GM12878 (cell line): ENCODE results near the gene NUMA1. TPM values are rescaled to one million over a fixed set of nuclear protein-coding genes. Genes with fewer than 3 reads are reported as not detected.

ENCODE experiments used
- ATAC-seq: fragments of 200-7000 bp; cut with Tn5 transposase; 3 replicates; pipeline ENCODE4 v1.9.1; 2020; ENCODE audit warnings: mild to moderate bottlenecking, moderate library complexity
- BruUV-seq: library from RNA; stranded (reverse); fragments of 400-500 nt; replicated peaks from 2 replicates; lab custom pipeline; 2021; lab: Mats Ljungman, UMichigan
- CTCF ChIA-PET: fragments of 300-600 bp; sonication (Branson Sonifier 250); formaldehyde crosslinking; extraction: SDS; loops from one replicate; lab custom pipeline; 2021; ENCODE audit warnings: inconsistent platforms; lab: Yijun Ruan, JAX
- POLR2A ChIA-PET: fragments of 350-600 bp; formaldehyde crosslinking; extraction: SDS; loops from one replicate; lab custom pipeline; 2021; ENCODE audit warnings: inconsistent platforms; lab: Charles Lee
- RAD21 ChIA-PET: fragments of 300-600 bp; sonication (Branson Sonifier 250); formaldehyde crosslinking; loops from one replicate; lab custom pipeline; 2023; ENCODE audit warnings: antibody characterized with exemption; ENCODE audit not compliant: unreplicated experiment; lab: Charles Lee
- SMC1A ChIA-PET: fragments of 300-600 bp; sonication (Branson Sonifier 250); formaldehyde crosslinking; loops from one replicate; lab custom pipeline; 2023; ENCODE audit not compliant: unreplicated experiment, uncharacterized antibody; lab: Charles Lee
- DNase-seq: peaks from one replicate; pipeline ENCODE4 v3.0.0-alpha.2; 2011; ENCODE audit warnings: low read depth, low spot score
- FAIRE-seq: peaks from 3 replicates; lab custom pipeline; 2011; peaks lifted over from hg19 to GRCh38; lab: Jason Lieb, UNC
- H2AFZ ChIP-seq: 2 replicates; pipeline ENCODE4 v1.6.0; 2011; ENCODE audit warnings: low read depth, low read length, control low read depth; ENCODE audit not compliant: control insufficient read depth
- H3K27ac ChIP-seq: 2 replicates; pipeline ENCODE4 v1.5.1; 2011; ENCODE audit warnings: control low read depth; ENCODE audit not compliant: control insufficient read depth, insufficient read depth
- H3K27me3 ChIP-seq, 2 experiments: replicated peaks in 1 of 2; 2 replicates each; pipeline versions ENCODE4 v1.6.0 to v1.6.1; 2011; ENCODE audit warnings: low read length in 1 of 2; ENCODE audit not compliant: control insufficient read depth in 2 of 2, insufficient read depth in 2 of 2
- H3K36me3 ChIP-seq, 2 experiments: 2 replicates each; pipeline ENCODE4 v1.5.1; 2011; ENCODE audit warnings: low read length in 1 of 2; ENCODE audit not compliant: control insufficient read depth in 2 of 2, insufficient read depth in 2 of 2
- H3K4me1 ChIP-seq: 2 replicates; pipeline ENCODE4 v1.6.1; 2011; ENCODE audit warnings: mild to moderate bottlenecking, low read length, moderate library complexity, mixed read lengths; ENCODE audit not compliant: control insufficient read depth, insufficient read depth
- H3K4me2 ChIP-seq: 2 replicates; pipeline ENCODE4 v1.6.0; 2011; ENCODE audit warnings: control low read depth; ENCODE audit not compliant: control insufficient read depth, insufficient read depth
- H3K4me3 ChIP-seq: fragments of 200-600 bp; sonication (generic); 2 replicates; pipeline ENCODE4 v1.5.1; 2016
- H3K79me2 ChIP-seq: 2 replicates; pipeline ENCODE4 v1.6.0; 2011; ENCODE audit warnings: low read length; ENCODE audit not compliant: control insufficient read depth, insufficient read depth
- H3K9ac ChIP-seq: 2 replicates; pipeline ENCODE4 v1.8.0; 2011; ENCODE audit warnings: low read length, control low read depth, mixed read lengths; ENCODE audit not compliant: control insufficient read depth, insufficient read depth
- H3K9me3 ChIP-seq: replicated peaks from 3 replicates; pipeline ENCODE4 v1.5.1; 2011; ENCODE audit warnings: mild to moderate bottlenecking, low read length; ENCODE audit not compliant: control insufficient read depth, insufficient read depth
- H4K20me1 ChIP-seq: 2 replicates; pipeline ENCODE4 v1.6.0; 2011; ENCODE audit not compliant: control insufficient read depth, insufficient read depth
- ATF2 ChIP-seq: IDR thresholded peaks from 2 replicates; pipeline ENCODE4 v1.6.1; 2012; ENCODE audit warnings: low read length, inconsistent platforms
- DPF2 ChIP-seq: fragments of 450-650 bp; IDR thresholded peaks from 2 replicates; pipeline ENCODE4 v1.6.1; 2017; ENCODE audit warnings: mild to moderate bottlenecking
- KAT2A ChIP-seq: conservative IDR thresholded peaks from 2 replicates; pipeline ENCODE4 v1.6.1; 2011; ENCODE audit warnings: low read depth, low read length; ENCODE audit not compliant: control insufficient read depth
- MEF2B ChIP-seq: fragments of 450-650 bp; IDR thresholded peaks from 2 replicates; pipeline ENCODE4 v1.6.1; 2018; ENCODE audit warnings: mild to moderate bottlenecking, moderate library complexity; ENCODE audit not compliant: partially characterized antibody, poor library complexity, severe bottlenecking
- NFXL1 ChIP-seq: fragments of 450-650 bp; IDR thresholded peaks from 2 replicates; pipeline ENCODE4 v1.6.1; 2017; ENCODE audit warnings: antibody characterized with exemption, mild to moderate bottlenecking, borderline replicate concordance
- RELB ChIP-seq: fragments of 450-650 bp; IDR thresholded peaks from 2 replicates; pipeline ENCODE4 v1.6.1; 2017; ENCODE audit warnings: low read depth, mild to moderate bottlenecking, moderate library complexity
- USF1 ChIP-seq: IDR thresholded peaks from 2 replicates; pipeline ENCODE4 v1.6.1; 2011; ENCODE audit warnings: borderline replicate concordance, low read depth, mild to moderate bottlenecking, moderate library complexity, mixed read lengths, low read length; ENCODE audit not compliant: insufficient read depth; ENCODE audit errors: extremely low read length
- ZBTB4 ChIP-seq: fragments of 450-650 bp; formaldehyde crosslinking; IDR thresholded peaks from 2 replicates; pipeline ENCODE4 v1.4.0; 2022; ENCODE audit warnings: mild to moderate bottlenecking, moderate library complexity
- WGBS: methylation state at CpG from one replicate; pipeline ENCODE4 v1.1.6; 2016; ENCODE audit warnings: low lambda C conversion rate; ENCODE audit not compliant: insufficient replicate concordance, insufficient coverage; ENCODE audit errors: missing lambda C conversion rate; 5-methylcytosine and 5-hydroxymethylcytosine counted together
- in situ Hi-C: fragments of 300-500 bp; cut with MboI; formaldehyde crosslinking; loops from 9 replicates; pipeline ENCODE4 v1.14.3; 2018; ENCODE audit warnings: mixed read lengths
- intact Hi-C: fragments of 100-400 bp; cut with micrococcal nuclease; formaldehyde crosslinking; loops from one replicate; pipeline ENCODE4 v1.14.2; 2022; ENCODE audit not compliant: unreplicated experiment
- polyA plus RNA-seq, 11 experiments: library from polyadenylated mRNA; depleted of rRNA in 4 of 11; unstranded in 6 of 11; stranded (reverse) in 5 of 11; fragments of >200 nt; fragmentation: Nextera tagmentation in 4 of 11; fragmentation: Illumina TruSeq in 1 of 11; extraction: Ambion mirVana in 4 of 11; extraction: Trizol in 1 of 11; gene quantifications; 1 replicate in 1 of 11; 2 replicates in 10 of 11; pipeline versions ENCODE4 v1.2.1 to v1.2.3, GENCODE V29; 2011 to 2016; ENCODE audit warnings: inconsistent platforms in 2 of 11, missing spikeins in 2 of 11, low read depth in 1 of 11
- total RNA-seq, 4 experiments: library from RNA; depleted of rRNA in 3 of 4; stranded (reverse); fragments of >200 nt in 3 of 4; fragmentation: Illumina TruSeq in 1 of 4; extraction: Trizol in 1 of 4; gene quantifications; 2 replicates each; pipeline versions ENCODE4 v1.2.1 to v1.2.3, GENCODE V29; 2013 to 2021

Gene NUMA1
- total and polyA plus RNA-seq, 10 of the 15 experiments (the other 5 are each of a cell fraction or from before 2014, with no cell fraction given): 5.5 to 111 (median 61.0) TPM

GRCh38 chr11:71977090-71977489 is 103.3 kb downstream of the NUMA1 start:
- no peaks in the 10 kb centered on the region for H4K20me1 ChIP-seq
- ChIA-PET RAD21 (interaction anchor here (0.7 to 3.7 kb wide), 19 partner anchors 9 to 454 kb away, joined by 3 to 51 read pairs (median 11); partner anchors contain the start of genes IL18BP, RNF121 and XNDC1N), CTCF (interaction anchor here (0.7 to 9.1 kb wide), 37 partner anchors 11 to 457 kb away, joined by 3 to 138 read pairs (median 5); partner anchors contain the start of genes ANAPC15, CLPB, IL18BP and RNF121), POLR2A (interaction anchor here (0.7 to 1.3 kb wide), 5 partner anchors 14 to 115 kb away, joined by 3 to 5 read pairs (median 3); no protein-coding TSS in a partner anchor), SMC1A (interaction anchor here (0.6 to 5.6 kb wide), 32 partner anchors 10 to 470 kb away, joined by 3 to 67 read pairs (median 4); partner anchors contain the start of genes IL18BP, RNF121 and XNDC1N)
- H3K4me3 ChIP-seq: no peak overlapping the region
- BruUV-seq: no TSS peak
- H3K4me2 ChIP-seq: no peak overlapping the region
- no peaks in the 10 kb centered on the region for H3K9me3 ChIP-seq
- intact Hi-C loops (loop anchor here (1.0 kb wide), 2 partner anchors 38 to 114 kb away; no protein-coding TSS in a partner anchor), in situ Hi-C loops (no loop called here)
- peaks cover 10% of the 10 kb centered on the region for H3K4me1 ChIP-seq
- H3K27ac ChIP-seq: no peak overlapping the region
- H3K27me3 ChIP-seq: no peaks in the 10 kb centered on the region
- 38% methylated on average over 1 of the region's 1 CpG for WGBS
- H2AFZ ChIP-seq: no peak overlapping the region
- DNase-seq (no peak), ATAC-seq (no peak), FAIRE-seq (no peak)
- no peak for TF ChIP-seq MEF2B
- no peak for TF ChIP-seq NFXL1
- no peak for TF ChIP-seq ATF2
- TF ChIP-seq USF1: no peak
- TF ChIP-seq KAT2A: no peak
- TF ChIP-seq ZBTB4: no peak
- no peak for TF ChIP-seq DPF2
- no peak for TF ChIP-seq RELB
- H3K9ac ChIP-seq: no peak overlapping the region
- H3K36me3 ChIP-seq: peaks cover 6 to 21% of the 10 kb centered on the region in 2 experiments
- H3K79me2 ChIP-seq: no peaks in the 10 kb centered on the region
